Muscle layer of duodenum (tissue), 2 donors: Measurements from ENCODE around the gene TRAF6.

Experiments used
- H3K27ac ChIP-seq: one replicate; pipeline ENCODE4 v1.7.0; 2013; ENCODE audit warnings: mild to moderate bottlenecking, low read length
- H3K27me3 ChIP-seq: one replicate; pipeline ENCODE4 v1.7.0; 2013; ENCODE audit warnings: low read depth, mild to moderate bottlenecking, control low read depth, low read length
- H3K36me3 ChIP-seq, 2 donors: one replicate each; pipeline ENCODE4 v1.7.0; 2013; ENCODE audit warnings: low read length in 2 of 2, control low read depth in 1 of 2, mild to moderate bottlenecking in 1 of 2; ENCODE audit not compliant: insufficient read depth in 2 of 2, control insufficient read depth in 1 of 2
- H3K4me1 ChIP-seq, 2 donors: one replicate each; pipeline ENCODE4 v1.7.0; 2013; ENCODE audit warnings: low read length in 2 of 2, mild to moderate bottlenecking in 2 of 2, control low read depth in 1 of 2, moderate library complexity in 1 of 2; ENCODE audit not compliant: insufficient read depth in 2 of 2, control insufficient read depth in 1 of 2
- H3K4me3 ChIP-seq, 2 donors: one replicate each; pipeline ENCODE4 v1.7.0; 2013; ENCODE audit warnings: low read length in 2 of 2, low read depth in 1 of 2, mild to moderate bottlenecking in 1 of 2
- H3K9me3 ChIP-seq, 2 donors: one replicate each; pipeline ENCODE4 v1.7.0; 2013; ENCODE audit warnings: low read length in 2 of 2, control low read depth in 1 of 2, mild to moderate bottlenecking in 1 of 2; ENCODE audit not compliant: control insufficient read depth in 1 of 2
- donor health status: healthy.

Gene TRAF6

GRCh38 chr11:36456156-36456555 is 53.9 kb downstream of the TRAF6 start:
- no peaks in the 10 kb centered on the region for H3K27me3 ChIP-seq
- H3K4me1 ChIP-seq = peaks cover 0 to 10% of the 10 kb centered on the region in 2 donors
- H3K27ac ChIP-seq = peak overlapping the region; percentile 40
- no peak overlapping the region for H3K4me3 ChIP-seq
- no peaks in the 10 kb centered on the region for H3K9me3 ChIP-seq
- H3K36me3 ChIP-seq = peaks cover 0 to 8% of the 10 kb centered on the region in 2 donors

- peaks cover 0 to 15% of the 10 kb centered on the region in 2 donors for H3K4me1 ChIP-seq
- no peak overlapping the region for H3K4me3 ChIP-seq
Measured at GRCh38 chr11:36455658-36456111, 54.4 kb downstream of the TRAF6 start.

GRCh38 chr11:36454941-36455631 is 55.0 kb downstream of the TRAF6 start:
- Histone ChIP-seq H3K4me1 (peaks cover 0 to 15% of the 10 kb centered on the region in 2 donors), H3K36me3 (peaks cover 0 to 8% of the 10 kb centered on the region in 2 donors), H3K27me3 (no peaks in the 10 kb centered on the region), H3K27ac (peak overlapping the region; percentile 24), H3K4me3 (no peak overlapping the region), H3K9me3 (no peaks in the 10 kb centered on the region)

More at GRCh38 chr11:36455658-36456111, 54.4 kb downstream of the TRAF6 start:
- Histone ChIP-seq H3K27ac (peak overlapping the region; percentile 40), H3K36me3 (peaks cover 0 to 8% of the 10 kb centered on the region in 2 donors), H3K9me3 (no peaks in the 10 kb centered on the region), H3K27me3 (no peaks in the 10 kb centered on the region)

- Histone ChIP-seq H3K27me3 (no peaks in the 10 kb centered on the region), H3K9me3 (no peaks in the 10 kb centered on the region), H3K36me3 (peaks cover 0 to 8% of the 10 kb centered on the region in 2 donors), H3K27ac (no peak overlapping the region), H3K4me1 (peaks cover 0 to 15% of the 10 kb centered on the region in 2 donors), H3K4me3 (no peak overlapping the region)
Measured at GRCh38 chr11:36454551-36454940, 55.5 kb downstream of the TRAF6 start.

GRCh38 chr11:36453678-36454077 is 56.4 kb downstream of the TRAF6 start:
- Histone ChIP-seq H3K4me1 (peaks cover 0 to 15% of the 10 kb centered on the region in 2 donors), H3K27ac (no peak overlapping the region), H3K27me3 (no peaks in the 10 kb centered on the region), H3K4me3 (no peak overlapping the region), H3K9me3 (no peaks in the 10 kb centered on the region), H3K36me3 (peaks cover 0 to 7% of the 10 kb centered on the region in 2 donors)

GRCh38 chr11:36452961-36453360 is 57.1 kb downstream of the TRAF6 start:
- Histone ChIP-seq H3K4me3 (no peak overlapping the region), H3K27me3 (no peaks in the 10 kb centered on the region), H3K9me3 (no peaks in the 10 kb centered on the region), H3K4me1 (peaks cover 0 to 15% of the 10 kb centered on the region in 2 donors), H3K36me3 (peaks cover 0 to 4% of the 10 kb centered on the region in 2 donors), H3K27ac (no peak overlapping the region)

GRCh38 chr11:36452236-36452940 is 57.7 kb downstream of the TRAF6 start:
- H3K36me3 ChIP-seq = peaks cover 0 to 4% of the 10 kb centered on the region in 2 donors
- peaks cover 0 to 15% of the 10 kb centered on the region in 2 donors for H3K4me1 ChIP-seq
- no peaks in the 10 kb centered on the region for H3K9me3 ChIP-seq
- H3K4me3 ChIP-seq = no peak overlapping the region
- H3K27me3 ChIP-seq = no peaks in the 10 kb centered on the region
- no peak overlapping the region for H3K27ac ChIP-seq

GRCh38 chr11:36451681-36452080 is 58.4 kb downstream of the TRAF6 start:
- H3K9me3 ChIP-seq = no peaks in the 10 kb centered on the region
- peaks cover 0 to 12% of the 10 kb centered on the region in 2 donors for H3K4me1 ChIP-seq
- no peak overlapping the region for H3K4me3 ChIP-seq
- peaks cover 0 to 4% of the 10 kb centered on the region in 2 donors for H3K36me3 ChIP-seq
- no peak overlapping the region for H3K27ac ChIP-seq
- H3K27me3 ChIP-seq = no peaks in the 10 kb centered on the region

- Histone ChIP-seq H3K36me3 (peaks cover 0 to under 1% of the 10 kb centered on the region in 2 donors), H3K4me1 (peaks cover 0 to 7% of the 10 kb centered on the region in 2 donors), H3K27me3 (no peaks in the 10 kb centered on the region), H3K9me3 (no peaks in the 10 kb centered on the region), H3K27ac (no peak overlapping the region), H3K4me3 (no peak overlapping the region)
Measured at GRCh38 chr11:36451045-36451444, 59.0 kb downstream of the TRAF6 start.

- Histone ChIP-seq H3K9me3 (no peaks in the 10 kb centered on the region), H3K36me3 (no peaks in the 10 kb centered on the region), H3K4me1 (peaks cover 0 to 7% of the 10 kb centered on the region in 2 donors), H3K27me3 (no peaks in the 10 kb centered on the region), H3K4me3 (peak overlapping the region; percentile 32 to 37), H3K27ac (no peak overlapping the region)
Measured at GRCh38 chr11:36450110-36450572, 59.9 kb downstream of the TRAF6 start.

- Histone ChIP-seq H3K9me3 (no peaks in the 10 kb centered on the region), H3K4me3 (peak overlapping the region; percentile 32 to 37), H3K36me3 (no peaks in the 10 kb centered on the region), H3K27me3 (no peaks in the 10 kb centered on the region), H3K27ac (no peak overlapping the region), H3K4me1 (peaks cover 0 to 7% of the 10 kb centered on the region in 2 donors)
Measured at GRCh38 chr11:36449561-36450096, 60.4 kb downstream of the TRAF6 start.
